Inflammatory macrophage (primary cell): ENCODE results near the gene P3H1.
A peak's percentile ranks its signal among the peaks of the same experiment; 100 is the strongest.

Experiments
- DNase-seq, 2 donors: peaks; one replicate each; pipeline ENCODE4 v3.0.0-alpha.2; 2020 to 2022

P3H1 gene

DNA sequence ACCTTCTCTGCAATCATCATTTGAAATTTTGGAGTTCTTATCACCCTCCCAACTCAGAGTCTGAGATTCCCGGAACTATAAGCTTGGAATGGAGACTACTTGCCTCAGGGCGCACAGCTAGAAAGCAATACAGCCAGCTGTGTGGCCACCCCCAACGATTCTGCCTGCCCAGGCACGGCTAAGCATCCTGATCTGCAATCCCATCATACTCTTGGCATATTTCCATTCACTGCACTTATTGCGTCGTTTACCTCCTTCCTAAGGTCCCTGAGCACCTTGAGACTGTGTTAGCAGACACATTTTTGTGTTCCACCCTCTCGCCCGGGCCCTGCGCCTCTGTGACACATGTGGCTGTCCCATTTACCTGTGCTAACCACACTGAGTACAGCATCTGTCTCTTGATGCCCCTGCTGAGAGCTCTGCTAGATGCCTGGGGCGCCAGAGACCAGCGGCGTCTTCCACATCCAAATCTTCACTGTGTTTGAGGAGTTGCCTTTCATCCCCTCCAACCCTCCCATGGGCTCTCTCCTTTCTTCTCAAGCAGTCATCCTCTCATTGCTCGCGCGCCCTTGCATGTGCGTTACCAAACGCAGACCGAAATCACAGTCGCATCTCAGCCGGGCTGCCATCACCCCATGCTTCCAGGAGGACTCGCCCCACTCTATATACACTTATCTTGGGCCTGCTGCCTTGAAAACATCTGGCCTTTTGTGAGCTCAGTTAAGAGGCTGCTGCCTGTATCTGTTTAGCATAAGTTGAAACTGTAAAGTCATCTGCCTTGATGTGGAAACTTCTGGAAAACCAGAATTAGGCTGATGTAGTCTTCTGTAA is 23.3 kb downstream of the P3H1 start:
- no peak for DNase-seq

GRCh38 chr1:42742617-42743316 is 24.1 kb downstream of the P3H1 start:
- no peak for DNase-seq

- DNase-seq: no peak
These were observed 24.7 kb downstream of the P3H1 start for GRCh38 chr1:42742141-42742540.

DNA sequence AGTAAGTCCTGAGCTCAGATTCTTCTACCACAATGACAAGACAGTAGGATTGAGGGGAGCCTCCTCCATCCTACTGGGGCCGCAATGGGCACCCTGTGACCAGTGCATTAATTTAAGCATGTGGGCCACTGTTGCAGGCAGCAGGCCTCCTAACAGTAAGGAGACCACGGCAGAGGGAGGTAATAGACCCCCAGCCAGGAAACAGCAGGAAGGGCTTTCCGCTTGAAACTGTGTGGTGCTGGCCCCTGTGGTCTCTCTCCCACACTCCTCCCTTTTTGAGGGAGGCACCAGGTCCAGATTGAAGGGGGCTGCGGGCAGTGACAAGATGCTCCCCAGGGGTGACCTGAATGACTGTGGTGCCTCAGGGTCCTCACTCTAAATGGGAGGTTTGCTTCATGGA is 25.1 kb downstream of the P3H1 start:
- no peak for DNase-seq

DNA sequence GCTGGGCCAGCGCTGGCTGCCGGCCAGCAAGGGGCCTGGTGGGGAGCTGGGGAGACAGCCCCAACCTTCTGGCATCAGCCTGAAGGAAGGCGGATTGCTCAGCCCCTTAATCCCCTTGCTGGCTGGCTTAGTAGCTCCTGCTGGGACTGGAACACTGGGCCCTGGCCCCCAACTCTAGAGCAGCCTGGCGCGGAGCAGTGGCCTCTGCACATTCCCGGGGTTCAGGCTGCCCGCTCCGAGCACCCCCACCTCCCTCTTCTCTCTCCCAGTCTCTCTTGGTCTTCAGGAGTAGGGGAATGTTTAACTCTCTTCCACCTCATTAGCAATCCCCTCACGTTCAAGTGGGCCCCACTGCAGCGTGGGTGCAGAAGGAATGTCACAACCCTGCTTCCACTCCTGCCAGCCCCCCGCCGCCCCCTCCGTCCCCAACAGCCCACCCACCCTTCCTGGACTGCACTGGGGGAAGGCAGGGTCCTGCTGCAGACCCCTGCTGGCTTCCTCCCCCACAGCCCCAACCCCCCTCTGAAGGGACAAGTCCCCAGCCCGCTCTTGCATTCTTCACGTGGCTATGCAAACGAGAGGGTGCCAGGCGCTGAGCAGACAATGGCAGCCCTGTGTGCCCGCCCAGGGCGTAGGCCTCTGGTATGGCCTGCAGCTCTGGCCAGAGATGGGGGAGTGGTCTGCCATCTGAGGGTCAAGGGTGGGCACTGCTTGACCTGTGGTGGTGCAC is 25.8 kb downstream of the P3H1 start:
- DNase-seq: no peak

DNA sequence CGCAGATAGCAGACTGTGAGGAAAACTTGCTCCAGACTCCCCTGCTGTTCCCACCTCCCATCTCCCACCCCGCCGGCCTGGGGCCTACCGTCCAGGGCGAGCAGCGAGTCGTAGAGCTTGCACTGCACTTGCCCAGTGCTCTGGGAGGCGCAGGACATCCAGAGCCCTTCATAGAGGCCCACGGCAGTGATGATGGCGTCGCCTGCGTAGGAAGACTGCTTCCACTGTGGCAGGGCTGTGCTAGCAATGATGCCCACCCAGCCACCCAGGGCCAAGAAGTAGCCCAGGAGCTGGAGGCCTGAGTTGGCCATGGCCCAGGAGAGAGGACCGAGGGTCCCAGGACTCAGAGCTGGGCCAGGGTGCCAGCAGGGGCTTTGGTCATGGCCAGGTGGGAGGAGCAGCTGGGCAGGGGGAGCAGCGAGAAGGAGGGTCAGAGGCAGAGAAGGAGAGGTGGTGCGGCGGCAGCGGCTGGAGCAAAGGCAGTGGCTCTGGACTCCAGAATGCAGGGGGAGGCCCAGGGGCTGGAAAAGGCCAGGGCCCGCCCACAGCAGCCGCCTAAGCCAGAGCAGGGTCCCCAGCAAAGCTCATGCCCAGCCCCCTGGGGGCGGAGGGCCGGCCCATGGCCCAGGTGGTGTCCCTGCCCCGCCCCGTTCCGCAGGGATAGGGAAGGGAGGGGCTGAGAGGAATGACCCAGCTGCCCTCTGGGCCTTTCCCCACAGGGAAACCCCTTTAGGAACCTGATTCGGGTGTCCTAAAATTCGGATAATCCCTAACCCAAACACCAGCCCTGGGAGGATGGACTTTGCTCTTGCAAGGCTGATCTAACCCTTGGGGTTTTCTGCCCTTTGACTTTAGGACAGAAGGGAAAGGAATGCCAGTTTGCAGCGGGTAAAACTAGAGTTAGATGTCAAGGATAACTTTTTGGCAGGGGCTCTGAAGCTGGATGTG is 26.8 kb downstream of the P3H1 start, which contains the start of gene CLDN19:
Gene CLDN19 (minus strand): TSS at position 484 of the 948 bp plus-strand sequence. CDS start 173 bp downstream, at position 311.
- DNase-seq: no peak

- DNase-seq: no peak
These were observed 28.1 kb downstream of the P3H1 start for GRCh38 chr1:42738678-42739226.

DNA sequence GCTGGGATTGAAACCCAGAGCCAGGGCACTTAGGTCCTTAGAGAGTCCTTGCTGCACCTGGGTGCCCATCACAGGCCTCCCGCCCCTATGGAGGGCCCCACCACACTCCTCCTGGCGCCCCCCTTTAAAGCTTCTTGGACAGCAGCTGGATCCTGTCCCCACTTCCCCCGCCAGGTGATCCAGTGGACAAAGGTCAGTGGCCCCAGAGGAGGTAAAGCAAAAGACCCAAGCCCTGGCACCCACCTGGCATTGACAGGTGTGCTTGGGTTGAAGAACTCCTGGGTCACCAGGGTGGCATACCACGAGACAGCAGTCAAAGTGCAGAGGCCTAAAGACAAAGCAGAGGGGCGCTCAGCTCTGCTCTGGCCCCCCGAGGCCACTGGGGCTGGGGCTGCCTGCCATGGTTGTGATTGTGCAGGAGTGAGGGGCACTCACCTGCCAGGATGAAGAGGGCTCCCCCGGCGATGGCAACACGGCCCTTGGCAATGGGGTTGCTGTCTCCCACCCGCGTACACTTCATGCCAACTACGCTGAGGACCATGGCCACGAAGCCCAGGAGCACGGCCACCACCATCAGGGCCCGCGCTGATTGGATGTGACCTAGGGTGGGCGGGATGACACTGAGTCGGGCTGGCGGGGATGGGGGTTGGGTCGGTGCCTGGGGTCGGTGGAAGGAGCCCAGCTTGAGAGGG is 28.7 kb downstream of the P3H1 start:
- DNase-seq: no peak

GRCh38 chr1:42737257-42737656 is 29.6 kb downstream of the P3H1 start:
- DNase-seq: peak; percentile 73 to 75

- DNase-seq: no peak
These were observed 30.1 kb downstream of the P3H1 start for GRCh38 chr1:42736571-42737200.

DNA sequence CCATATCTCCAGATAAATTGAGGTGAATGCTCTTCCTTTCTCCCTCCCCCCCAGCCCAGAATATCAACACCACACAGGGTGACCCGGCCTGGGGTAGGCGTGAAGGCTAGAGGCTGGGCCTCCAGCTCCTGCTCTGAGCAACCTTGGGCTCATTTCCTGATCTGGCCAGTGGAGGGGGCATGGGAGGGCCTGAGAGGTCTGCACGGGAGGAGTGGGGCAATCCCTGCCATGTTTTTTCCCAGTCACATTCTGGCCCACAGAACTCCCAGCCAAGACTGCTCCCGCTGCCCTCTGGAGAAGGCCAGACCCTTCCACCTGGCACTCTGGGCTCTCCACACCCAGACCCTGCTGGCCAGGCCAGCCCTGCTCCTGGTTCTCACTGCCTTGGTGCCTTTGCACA is 30.7 kb downstream of the P3H1 start:
- DNase-seq: peak; percentile 48 to 57

GRCh38 chr1:42735477-42736105 is 31.2 kb downstream of the P3H1 start:
- DNase-seq: no peak

DNA sequence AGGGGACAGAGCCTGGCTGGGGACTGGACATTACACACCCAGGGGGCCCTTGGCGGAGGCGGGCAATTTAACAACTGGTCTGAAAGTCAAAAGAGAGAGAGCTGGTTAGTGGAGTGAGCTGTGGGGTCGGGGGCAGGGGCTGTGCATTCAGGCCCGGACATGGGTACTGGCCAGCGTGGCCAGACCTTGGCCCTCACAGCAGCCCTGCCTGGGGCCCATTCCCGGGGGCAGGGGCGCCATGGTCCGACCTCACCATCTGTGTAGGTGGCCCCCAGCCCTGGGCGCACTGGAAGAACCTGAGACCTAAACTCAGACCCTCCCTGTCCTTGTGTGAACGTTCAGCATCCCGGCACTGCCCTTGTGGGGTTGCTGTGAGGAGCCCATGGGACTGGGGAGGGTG is 31.8 kb downstream of the P3H1 start:
- DNase-seq: no peak

GRCh38 chr1:42734201-42735035 is 32.4 kb downstream of the P3H1 start:
- no peak for DNase-seq

DNA sequence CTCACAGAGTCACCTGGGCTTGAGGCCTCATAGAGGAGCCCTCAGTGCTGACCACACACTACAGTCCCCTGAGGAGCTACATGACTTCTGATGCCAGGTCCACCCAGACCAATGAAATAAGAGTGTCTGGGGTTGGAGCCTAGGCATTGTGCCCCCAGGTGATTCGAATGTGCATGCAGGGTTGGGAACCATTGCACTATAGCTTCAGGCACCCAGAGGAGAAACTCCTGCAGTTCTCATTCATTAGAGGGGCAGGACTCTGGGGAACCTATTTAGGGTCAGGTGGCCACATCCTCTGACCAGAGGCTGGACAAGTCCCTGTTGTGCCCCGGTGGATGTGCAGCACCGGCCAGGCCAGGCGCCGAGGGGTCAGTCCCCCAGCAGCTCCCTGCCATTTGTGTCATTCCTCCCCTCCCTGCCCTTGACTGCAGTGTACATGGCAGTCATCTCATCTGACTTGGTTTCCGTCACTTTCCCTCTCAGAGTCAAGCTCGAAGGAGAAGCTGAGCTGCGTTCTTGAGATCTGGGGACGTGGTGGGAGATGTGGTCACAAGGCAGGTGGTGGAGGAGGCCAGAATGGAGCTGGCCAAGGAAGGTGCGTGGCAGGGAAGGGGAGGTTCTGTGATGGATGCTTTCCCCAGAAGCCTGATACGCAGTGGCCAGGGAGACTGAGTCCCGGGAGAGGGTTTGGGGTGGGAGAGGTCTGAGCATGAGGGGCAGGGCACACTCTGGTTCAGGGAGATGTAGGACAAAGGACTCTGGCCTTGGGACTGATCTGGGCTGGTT is 33.2 kb downstream of the P3H1 start:
- no peak for DNase-seq

GRCh38 chr1:42732126-42732680 is 34.6 kb downstream of the P3H1 start:
- peak in 1 of 2 donors; percentile 10 for DNase-seq

DNA sequence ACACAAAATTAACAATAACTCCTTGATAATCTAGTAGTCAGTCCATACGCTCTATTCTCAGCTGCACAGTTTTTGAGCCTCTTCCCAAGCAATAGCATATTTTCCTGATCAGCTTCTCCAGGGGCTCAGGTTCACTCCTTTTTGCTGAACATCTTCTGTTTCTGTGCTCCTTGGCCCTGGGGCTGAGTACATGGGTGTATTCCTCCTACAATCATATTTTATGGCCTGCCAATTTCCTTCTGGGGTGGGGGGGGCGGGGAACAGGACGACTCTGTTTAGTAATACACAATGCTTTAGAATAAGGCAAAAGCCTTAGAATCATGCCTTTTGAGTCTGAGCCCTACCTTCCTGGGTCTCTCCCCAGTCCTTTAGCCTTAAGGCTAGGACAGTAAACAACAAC is 35.2 kb downstream of the P3H1 start:
- DNase-seq: no peak

GRCh38 chr1:42730988-42731387 is 35.8 kb downstream of the P3H1 start:
- no peak for DNase-seq
